Ovary (tissue), 3 donors: ENCODE data around the gene RIPK1.

ENCODE experiments used
- CTCF ChIP-seq, 3 donors: fragments of 450-650 bp in 2 of 3; fragments of 200-600 bp in 1 of 3; IDR thresholded peaks; one replicate each; pipeline versions ENCODE4 v1.5.1 to v1.8.0; 2016 to 2022; ENCODE audit warnings: antibody characterized with exemption in 3 of 3, mild to moderate bottlenecking in 1 of 3
- EP300 ChIP-seq: sonication (generic); formaldehyde crosslinking; IDR thresholded peaks from one replicate; pipeline ENCODE4 v1.6.1; 2017; ENCODE audit warnings: antibody characterized with exemption
- donor health status: DM: no; HTN: no; CAD: no.

- TF ChIP-seq CTCF (IDR thresholded peaks at IDR 0.05) (no peak), EP300 (no peak)
These were observed 96.1 kb downstream of the RIPK1 start for GRCh38 chr6:3164388-3164787.
